Gastroesophageal sphincter (tissue), 4 donors: ENCODE data around the gene E4F1. TPM values are rescaled to one million over a fixed set of nuclear protein-coding genes. Genes with fewer than 3 reads are reported as not detected.

ENCODE experiments used
- ATAC-seq: fragments of 150-250 bp; one replicate; pipeline ENCODE4 v1.9.1; 2016; ENCODE audit warnings: mild to moderate bottlenecking, moderate library complexity
- H3K27ac ChIP-seq, 4 donors: fragments of 200-600 bp; sonication (generic) in 3 of 4; 1 replicate in 3 of 4; 2 replicates in 1 of 4; pipeline ENCODE4 v1.5.1; 2016 to 2019
- H3K27me3 ChIP-seq: fragments of 200-600 bp; sonication (generic); one replicate; pipeline ENCODE4 v1.5.1; 2019
- H3K36me3 ChIP-seq, 2 donors: fragments of 200-600 bp; sonication (generic); one replicate each; pipeline ENCODE4 v1.5.1; 2019; ENCODE audit warnings: control low read depth in 1 of 2
- H3K4me1 ChIP-seq, 3 donors: fragments of 200-600 bp; sonication (generic); 1 replicate in 2 of 3; 2 replicates in 1 of 3; pipeline ENCODE4 v1.5.1; 2016 to 2019; ENCODE audit warnings: control low read depth in 2 of 3
- H3K4me3 ChIP-seq, 2 donors: fragments of 200-600 bp; sonication (generic); one replicate each; pipeline ENCODE4 v1.5.1; 2019; ENCODE audit warnings: mild to moderate bottlenecking in 1 of 2, moderate library complexity in 1 of 2
- H3K9me3 ChIP-seq, 3 donors: fragments of 200-600 bp; sonication (generic); one replicate each; pipeline ENCODE4 v1.5.1; 2017 to 2019; ENCODE audit warnings: control low read depth in 2 of 3
- EP300 ChIP-seq: sonication (generic); formaldehyde crosslinking; IDR thresholded peaks from one replicate; pipeline ENCODE4 v1.6.1; 2017; ENCODE audit warnings: antibody characterized with exemption, mild to moderate bottlenecking
- POLR2A ChIP-seq, 2 donors: fragments of 450-650 bp; IDR thresholded peaks; one replicate each; pipeline ENCODE4 v1.6.1; 2017; ENCODE audit warnings: antibody characterized with exemption in 2 of 2, mild to moderate bottlenecking in 2 of 2, moderate library complexity in 1 of 2
- POLR2AphosphoS5 ChIP-seq: sonication (generic); formaldehyde crosslinking; IDR thresholded peaks from one replicate; pipeline ENCODE4 v1.6.1; 2017; ENCODE audit warnings: antibody characterized with exemption
- WGBS, 2 donors: methylation state at CpG; one replicate each; pipeline ENCODE4 v1.1.5; 2018; ENCODE audit warnings: low coverage in 1 of 2; 5-methylcytosine and 5-hydroxymethylcytosine counted together
- total RNA-seq, 4 donors: library from RNA; depleted of rRNA; stranded (reverse); fragments of >200 nt; gene quantifications; one replicate each; pipeline ENCODE4 v1.1.0, GENCODE V29; 2016
- TF ChIP-seq, protein P1 (sequence below), 4 experiments: fragments of 200-600 bp in 2 of 4; fragments of 450-650 bp in 2 of 4; sonication (generic) in 1 of 4; IDR thresholded peaks; one replicate each; pipeline ENCODE4 v1.5.1; 2017 to 2019; ENCODE audit warnings: antibody characterized with exemption in 4 of 4, mild to moderate bottlenecking in 2 of 4, moderate library complexity in 2 of 4

E4F1 gene
- total RNA-seq, 4 donors from 2014 or later = 23.1 to 35.2 (median 28.8) TPM

DNA sequence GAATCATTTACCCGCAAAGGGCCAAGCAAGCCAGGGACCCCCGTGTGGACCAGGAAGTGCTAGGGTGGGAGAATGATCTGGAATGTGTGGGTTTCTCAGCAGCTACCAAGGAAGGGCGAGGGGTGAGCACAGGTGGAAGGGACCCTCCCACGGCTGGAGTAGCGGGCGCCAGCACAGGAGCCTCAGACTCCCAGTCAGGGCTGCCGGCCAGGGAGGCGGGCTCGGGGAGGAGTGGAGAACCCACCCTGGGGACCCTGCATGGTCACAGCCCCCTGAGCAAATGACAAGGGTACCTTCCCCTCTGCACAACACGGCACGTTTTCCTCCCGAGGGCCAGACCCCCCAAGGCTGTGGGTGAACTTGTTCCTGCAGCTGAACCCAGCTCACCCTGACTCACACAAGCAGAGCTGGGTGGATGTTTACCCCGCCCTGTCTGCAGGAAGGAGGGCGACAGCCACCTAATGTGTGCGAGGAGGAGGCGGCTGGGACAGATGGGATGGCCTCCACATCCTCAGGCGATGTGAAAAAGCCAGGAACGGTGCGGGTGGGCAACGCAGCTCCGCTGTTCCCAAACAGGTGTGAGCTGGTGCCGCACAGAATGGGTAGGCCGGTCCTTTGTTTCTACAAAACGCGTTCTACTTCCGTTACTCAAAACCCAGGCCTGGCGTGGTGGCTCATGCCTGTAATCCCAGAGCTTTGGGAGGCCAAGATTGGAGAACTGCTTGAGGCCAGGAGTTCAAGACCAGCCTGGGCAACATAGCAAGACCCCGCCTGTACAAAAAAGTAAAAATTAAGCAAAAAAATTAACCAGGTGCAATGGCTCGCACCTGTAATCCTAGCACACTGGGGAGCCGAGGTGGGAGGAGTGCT, 21.8 kb downstream of the E4F1 start:
- H3K4me3 ChIP-seq = no peak overlapping the region
- H3K9me3 ChIP-seq = no peaks in the 10 kb centered on the region
- TF ChIP-seq POLR2A (IDR thresholded peaks at IDR 0.05) (no peak), EP300 (no peak), POLR2AphosphoS5 (no peak)
- TF ChIP-seq, protein P1, sequence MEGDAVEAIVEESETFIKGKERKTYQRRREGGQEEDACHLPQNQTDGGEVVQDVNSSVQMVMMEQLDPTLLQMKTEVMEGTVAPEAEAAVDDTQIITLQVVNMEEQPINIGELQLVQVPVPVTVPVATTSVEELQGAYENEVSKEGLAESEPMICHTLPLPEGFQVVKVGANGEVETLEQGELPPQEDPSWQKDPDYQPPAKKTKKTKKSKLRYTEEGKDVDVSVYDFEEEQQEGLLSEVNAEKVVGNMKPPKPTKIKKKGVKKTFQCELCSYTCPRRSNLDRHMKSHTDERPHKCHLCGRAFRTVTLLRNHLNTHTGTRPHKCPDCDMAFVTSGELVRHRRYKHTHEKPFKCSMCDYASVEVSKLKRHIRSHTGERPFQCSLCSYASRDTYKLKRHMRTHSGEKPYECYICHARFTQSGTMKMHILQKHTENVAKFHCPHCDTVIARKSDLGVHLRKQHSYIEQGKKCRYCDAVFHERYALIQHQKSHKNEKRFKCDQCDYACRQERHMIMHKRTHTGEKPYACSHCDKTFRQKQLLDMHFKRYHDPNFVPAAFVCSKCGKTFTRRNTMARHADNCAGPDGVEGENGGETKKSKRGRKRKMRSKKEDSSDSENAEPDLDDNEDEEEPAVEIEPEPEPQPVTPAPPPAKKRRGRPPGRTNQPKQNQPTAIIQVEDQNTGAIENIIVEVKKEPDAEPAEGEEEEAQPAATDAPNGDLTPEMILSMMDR (IDR thresholded peaks at IDR 0.05) = no peak
- ATAC-seq = no peak
- 91% methylated on average over 5 of the region's 30 CpGs; no CpG with 5 or more reads in 1 of the 2 donors for WGBS, 2 donors
- H3K27ac ChIP-seq = no peak overlapping the region
- peaks cover under 1 to 20% (median 2%) of the 10 kb centered on the region in 3 donors for H3K4me1 ChIP-seq
- H3K36me3 ChIP-seq = peaks cover 0 to 69% of the 10 kb centered on the region in 2 donors
- H3K27me3 ChIP-seq = no peaks in the 10 kb centered on the region

DNA sequence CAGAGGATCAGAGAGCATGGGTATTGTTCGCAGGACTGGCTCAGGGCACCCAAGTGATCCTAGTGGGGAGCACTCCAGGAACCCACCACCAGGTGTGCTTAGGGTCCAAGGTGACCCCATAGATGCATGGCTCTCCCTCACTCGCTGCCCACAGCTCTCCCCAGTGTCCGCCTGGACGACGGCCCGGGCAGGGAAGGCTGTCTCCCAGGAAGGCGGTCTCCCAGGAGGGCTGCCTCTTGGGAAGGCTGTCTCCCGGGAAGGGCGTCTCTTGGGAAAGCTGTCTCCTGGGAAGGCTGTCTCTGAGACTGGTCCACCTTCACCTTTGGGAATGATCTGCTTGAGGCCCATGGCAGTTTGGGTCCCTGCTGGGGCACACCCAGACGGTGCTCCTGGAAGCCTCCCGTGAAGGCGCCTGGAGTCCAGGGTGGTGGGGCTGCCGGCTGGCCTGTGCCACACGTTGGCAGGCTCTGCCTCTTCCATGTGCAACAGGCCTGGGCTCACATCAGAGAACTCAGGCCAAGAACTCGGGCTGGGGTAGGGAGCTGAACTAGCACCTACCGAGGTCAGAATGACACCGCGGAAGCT, 23.0 kb downstream of the E4F1 start:
- peaks cover 0 to 60% of the 10 kb centered on the region in 2 donors for H3K36me3 ChIP-seq
- no peak overlapping the region for H3K4me3 ChIP-seq
- H3K4me1 ChIP-seq = peaks cover 3 to 28% (median 6%) of the 10 kb centered on the region in 3 donors
- no peak for ATAC-seq
- no peak overlapping the region for H3K27ac ChIP-seq
- TF ChIP-seq POLR2A (IDR thresholded peaks at IDR 0.05) (no peak), EP300 (no peak), POLR2AphosphoS5 (no peak)
- TF ChIP-seq, protein P1 (IDR thresholded peaks at IDR 0.05) = no peak
- H3K9me3 ChIP-seq = no peaks in the 10 kb centered on the region
- H3K27me3 ChIP-seq = no peaks in the 10 kb centered on the region
- 100% methylated on average over 2 of the region's 18 CpGs; no CpG with 5 or more reads in 1 of the 2 donors for WGBS, 2 donors

DNA sequence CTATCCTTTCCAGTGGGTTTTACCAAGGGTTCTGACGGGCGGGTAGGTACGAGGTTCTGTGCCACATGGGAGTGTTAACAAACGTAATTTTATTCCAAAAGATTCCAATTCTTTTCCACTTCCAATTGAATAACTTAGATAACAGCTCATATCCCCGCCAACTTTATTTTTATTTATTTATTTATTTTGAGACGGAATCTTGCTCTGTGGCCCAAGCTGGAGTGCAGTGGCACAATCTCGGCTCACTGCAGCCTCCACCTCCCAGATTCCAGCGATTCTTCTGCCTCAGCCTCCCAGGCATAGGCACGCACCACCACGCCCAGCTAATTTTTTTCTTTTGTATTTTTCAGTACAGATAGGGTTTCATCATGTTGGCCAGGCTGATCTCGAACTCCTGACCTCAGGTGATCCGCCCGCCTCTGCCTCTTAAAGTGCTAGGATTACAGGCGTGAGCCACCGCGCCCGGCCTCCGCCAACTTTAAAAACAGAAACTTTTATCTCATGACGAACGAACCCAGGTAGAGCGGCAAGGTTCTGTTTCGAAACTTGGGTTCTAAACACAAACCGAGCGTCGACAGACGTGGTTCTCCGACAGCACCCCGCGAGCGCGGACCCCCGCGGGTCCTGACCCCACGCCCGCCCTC, 27.4 kb downstream of the E4F1 start:
- Histone ChIP-seq H3K36me3 (peaks cover 0 to 51% of the 10 kb centered on the region in 2 donors), H3K27me3 (no peaks in the 10 kb centered on the region), H3K9me3 (no peaks in the 10 kb centered on the region), H3K27ac (peak overlapping the region; percentile 71 to 97 (median 94)), H3K4me1 (peaks cover 3 to 37% (median 6%) of the 10 kb centered on the region in 3 donors), H3K4me3 (peak overlapping the region; percentile 66 to 85)
- ATAC-seq = no peak
- WGBS, 2 donors = 5 to 7% methylated on average over 5 to 26 of the region's 35 CpGs
- no peak for TF ChIP-seq POLR2AphosphoS5
- TF ChIP-seq, protein P1 (IDR thresholded peaks at IDR 0.05) = no peak
- no peak for TF ChIP-seq EP300
- TF ChIP-seq POLR2A (IDR thresholded peaks at IDR 0.05) = no peak

DNA sequence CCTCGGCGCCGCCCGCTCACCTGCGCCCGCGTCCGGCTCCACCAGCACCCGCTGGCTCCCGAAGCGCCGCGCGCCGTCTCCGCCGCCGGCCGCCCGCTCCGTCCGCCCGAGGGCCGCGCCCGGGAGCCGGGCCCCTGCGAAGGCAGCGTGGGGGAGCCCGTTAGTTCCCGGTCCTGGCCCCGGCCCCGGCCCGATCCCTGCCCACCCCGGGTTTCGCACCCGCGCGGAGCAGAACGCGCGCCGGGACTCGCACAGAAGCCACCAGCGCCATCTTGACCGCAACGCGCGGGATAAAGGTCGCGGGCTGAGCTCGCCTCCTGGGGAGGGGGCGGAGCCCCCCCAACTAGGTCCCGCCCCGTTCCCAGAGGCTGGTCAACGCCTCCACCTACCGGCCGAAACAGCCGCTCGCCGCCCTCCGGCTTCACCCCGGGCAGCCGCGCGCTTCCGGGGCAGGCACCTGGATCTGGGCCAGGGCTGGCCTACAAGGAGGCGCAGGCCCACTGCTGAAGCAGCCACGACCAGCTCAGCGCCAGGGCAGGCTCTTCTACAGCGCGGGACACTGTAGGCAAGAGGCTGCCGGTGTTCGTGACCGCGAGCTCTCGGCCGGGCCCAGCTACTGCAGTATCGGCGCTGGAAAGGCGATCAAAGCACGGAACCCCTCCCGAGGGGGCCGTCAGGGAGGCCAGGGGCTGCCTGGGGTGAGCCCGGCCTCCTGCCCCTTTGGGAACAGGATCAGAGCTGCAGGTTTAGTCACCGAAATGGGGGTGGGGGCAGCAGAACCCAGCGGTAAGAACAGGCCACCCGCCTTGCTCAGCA, 28.1 kb downstream of the E4F1 start, which contains the start of gene ECI1:
TSS of gene ECI1 (minus strand) at position 292 of the 816 bp plus-strand sequence. CDS start at position 271, 21 bp downstream.
- Histone ChIP-seq H3K4me1 (peaks cover 3 to 37% (median 6%) of the 10 kb centered on the region in 3 donors), H3K36me3 (peaks cover 0 to 51% of the 10 kb centered on the region in 2 donors), H3K27me3 (no peaks in the 10 kb centered on the region), H3K9me3 (no peaks in the 10 kb centered on the region), H3K4me3 (peak within 1 kb of the TSS; percentile 66 to 85), H3K27ac (peak within 1 kb of the TSS; percentile 71 to 97 (median 94))
- ATAC-seq = peak; percentile 98
- TF ChIP-seq EP300 = no peak
- TF ChIP-seq POLR2AphosphoS5 = peak; percentile 84
- TF ChIP-seq POLR2A (IDR thresholded peaks at IDR 0.05) = peak; percentile 83 to 86
- TF ChIP-seq, protein P1 (IDR thresholded peaks at IDR 0.05) = peak in 3 of 4 experiments; percentile 79 to 89 (median 85)
- WGBS, 2 donors = 40% methylated on average over 1 of the region's 88 CpGs; no CpG with 5 or more reads in 1 of the 2 donors
